ENCODE data around the gene CDC42BPA. TPM values are rescaled to one million over a fixed set of nuclear protein-coding genes. Genes with fewer than 3 reads are reported as not detected.
A peak's percentile ranks its signal among the peaks of the same experiment; 100 is the strongest.

CDC42BPA gene
- total and polyA plus RNA-seq, 2 of the 8 experiments (the other 6 are each of a cell fraction or from before 2014, with no cell fraction given): 7.1 to 28.5 TPM

- Histone ChIP-seq H3K79me2 (ENCODE audit: control insufficient read depth in 1 of 2, insufficient read depth in 2 of 2, low read length in 2 of 2) (no peaks in the 10 kb centered on the region), H2BK12ac (ENCODE audit: low read depth, low read length) (peak overlapping the region; percentile 90), H4K5ac (ENCODE audit: insufficient read length, low read depth, low read length) (no peak overlapping the region), H3K14ac (ENCODE audit: insufficient read length) (no peak overlapping the region), H2BK15ac (ENCODE audit: low read length) (no peak overlapping the region), H2AK5ac (ENCODE audit: low read depth, low read length) (no peak overlapping the region), H4K91ac (replicated peaks; ENCODE audit: insufficient read length, low read length) (peak overlapping the region; percentile 22), H3K9me3 (ENCODE audit: insufficient read depth in 2 of 2, low read depth in 1 of 2, low read length in 1 of 2) (no peaks in the 10 kb centered on the region), H3K79me1 (ENCODE audit: low read depth, low read length) (no peaks in the 10 kb centered on the region), H3K9ac (replicated peaks in 1 of 4; ENCODE audit: extremely low read depth in 1 of 4, low read depth in 3 of 4, low read length in 3 of 4) (no peak overlapping the region), H2BK20ac (ENCODE audit: low read length) (peak overlapping the region; percentile 94; the same call in 1 of the 2 replicates), H3K27me3 (replicated peaks in 1 of 4; ENCODE audit: control insufficient read depth in 3 of 4, extremely low read depth in 1 of 4, insufficient read depth in 3 of 4, low read length in 3 of 4) (no peaks in the 10 kb centered on the region; a peak in 1 of 7 replicates), H4K20me1 (replicated peaks in 1 of 2; ENCODE audit: control insufficient read depth in 1 of 2, insufficient read depth in 2 of 2, low read length in 2 of 2) (no peaks in the 10 kb centered on the region), H3K23me2 (ENCODE audit: low read depth, low read length) (no peaks in the 10 kb centered on the region; the same call in 1 of the 2 replicates), H3K36me3 (ENCODE audit: control insufficient read depth in 2 of 4, insufficient read depth in 4 of 4, low read length in 3 of 4) (no peaks in the 10 kb centered on the region), H3K4ac (replicated peaks; ENCODE audit: insufficient read length, low read depth, low read length) (peak overlapping the region; percentile 30), H3K56ac (replicated peaks; ENCODE audit: insufficient read length, low read depth, low read length) (no peak overlapping the region), H3K4me3 (ENCODE audit: extremely low read depth in 1 of 4, insufficient read depth in 2 of 4, low read depth in 3 of 4, low read length in 4 of 4) (no peak overlapping the region), H3K27ac (ENCODE audit: low read depth, low read length) (no peak overlapping the region), H4K8ac (ENCODE audit: extremely low read depth, insufficient read depth, low read length) (no peak overlapping the region), H3K4me1 (replicated peaks in 1 of 4; ENCODE audit: control insufficient read depth in 3 of 4, insufficient read depth in 4 of 4, low read length in 3 of 4) (peaks cover 7 to 13% (median 9%) of the 10 kb centered on the region in 4 experiments; a peak in 6 of 7 replicates), H2BK5ac (ENCODE audit: low read depth, low read length) (peak overlapping the region; percentile 93; the same call in 1 of the 2 replicates), H2AFZ (ENCODE audit: low read length) (no peak overlapping the region), H3K23ac (ENCODE audit: insufficient read length) (no peak overlapping the region), H3K18ac (ENCODE audit: extremely low read depth, low read length) (peak overlapping the region; percentile 64), H3K4me2 (ENCODE audit: insufficient read depth in 1 of 2, low read depth in 2 of 2, low read length in 2 of 2) (no peak overlapping the region), H2BK120ac (replicated peaks; ENCODE audit: low read depth, low read length) (peak overlapping the region; percentile 49)
- ChIA-PET CTCF (ENCODE audit: partially characterized antibody) (interaction anchor here (1.4 kb wide), 2 partner anchors 12 to 749 kb away, joined by 3 read pairs; no protein-coding TSS in a partner anchor), POLR2A (ENCODE audit: partially characterized antibody) (interaction anchor here (1.2 to 3.9 kb wide), 2 partner anchors 37 to 39 kb away, joined by 3 to 24 read pairs; partner anchors contain the start of gene CDC42BPA)
- DNase-seq (ENCODE audit: low read depth in 1 of 2, low spot score in 2 of 2) (no peak), FAIRE-seq (no peak)
- WGBS, 2 experiments (ENCODE audit: extremely low coverage in 1 of 2, insufficient coverage in 1 of 2, insufficient read length in 1 of 2, insufficient replicate concordance in 2 of 2, low coverage in 1 of 2, low lambda C conversion rate in 2 of 2, missing lambda C conversion rate in 1 of 2): 94% methylated on average over 6 of the region's 6 CpGs; no CpG with 5 or more reads in 1 of the 2 experiments
- TF ChIP-seq CBX5 (IDR thresholded peaks at IDR 0.05; ENCODE audit: low read depth, low read length) (no peak), CBX8 (IDR thresholded peaks at IDR 0.05; ENCODE audit: borderline replicate concordance, low read depth, low read length) (no peak), CHD1 (IDR thresholded peaks at IDR 0.05; ENCODE audit: low read depth, low read length) (no peak), E2F6 (IDR thresholded peaks at IDR 0.05) (no peak), YY1 (IDR thresholded peaks at IDR 0.05; ENCODE audit: low read depth, low read length) (no peak), CREB1 (IDR thresholded peaks at IDR 0.05) (no peak), ATF3 (IDR thresholded peaks at IDR 0.05; ENCODE audit: insufficient read depth, low read depth, low read length) (no peak), SP2 (IDR thresholded peaks at IDR 0.05; ENCODE audit: low read length) (no peak), ZNF274 (IDR thresholded peaks at IDR 0.05; ENCODE audit: borderline replicate concordance, extremely low read depth, low read length) (no peak), SIX5 (IDR thresholded peaks at IDR 0.05; ENCODE audit: low read depth, low read length) (no peak), EP300 (IDR thresholded peaks at IDR 0.05; ENCODE audit: borderline replicate concordance in 1 of 2, low read depth in 2 of 2, low read length in 2 of 2) (no peak), SAP30 (IDR thresholded peaks at IDR 0.05; ENCODE audit: insufficient read depth, insufficient replicate concordance, low read length) (no peak), BRCA1 (IDR thresholded peaks at IDR 0.05; ENCODE audit: low read depth, low read length) (no peak)
These were observed 39.6 kb upstream of the CDC42BPA start for GRCh38 chr1:227357927-227358302.

Measured in H1 (cell line).